ENCODE results near the gene CPLANE1.
A peak's percentile ranks its signal among the peaks of the same experiment; 100 is the strongest.

The CPLANE1 gene

GRCh38 chr5:37214550-37214949, 34.6 kb downstream of the CPLANE1 start:
- TF ChIP-seq MAX (IDR thresholded peaks at IDR 0.05; ENCODE audit: low read depth, low read length) (no peak), MYC (IDR thresholded peaks at IDR 0.05; ENCODE audit: low read depth, low read length) (no peak), POLR2A (IDR thresholded peaks at IDR 0.05; ENCODE audit: extremely low read depth, insufficient read length) (no peak)
- TF ChIP-seq, protein P1, sequence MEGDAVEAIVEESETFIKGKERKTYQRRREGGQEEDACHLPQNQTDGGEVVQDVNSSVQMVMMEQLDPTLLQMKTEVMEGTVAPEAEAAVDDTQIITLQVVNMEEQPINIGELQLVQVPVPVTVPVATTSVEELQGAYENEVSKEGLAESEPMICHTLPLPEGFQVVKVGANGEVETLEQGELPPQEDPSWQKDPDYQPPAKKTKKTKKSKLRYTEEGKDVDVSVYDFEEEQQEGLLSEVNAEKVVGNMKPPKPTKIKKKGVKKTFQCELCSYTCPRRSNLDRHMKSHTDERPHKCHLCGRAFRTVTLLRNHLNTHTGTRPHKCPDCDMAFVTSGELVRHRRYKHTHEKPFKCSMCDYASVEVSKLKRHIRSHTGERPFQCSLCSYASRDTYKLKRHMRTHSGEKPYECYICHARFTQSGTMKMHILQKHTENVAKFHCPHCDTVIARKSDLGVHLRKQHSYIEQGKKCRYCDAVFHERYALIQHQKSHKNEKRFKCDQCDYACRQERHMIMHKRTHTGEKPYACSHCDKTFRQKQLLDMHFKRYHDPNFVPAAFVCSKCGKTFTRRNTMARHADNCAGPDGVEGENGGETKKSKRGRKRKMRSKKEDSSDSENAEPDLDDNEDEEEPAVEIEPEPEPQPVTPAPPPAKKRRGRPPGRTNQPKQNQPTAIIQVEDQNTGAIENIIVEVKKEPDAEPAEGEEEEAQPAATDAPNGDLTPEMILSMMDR (IDR thresholded peaks at IDR 0.05; ENCODE audit: low read depth, low read length) = no peak
- DNase-seq (ENCODE audit: low read depth) = peak; percentile 25
- no peak overlapping the region for H3K4me3 ChIP-seq (ENCODE audit: low read depth, low read length)

GRCh38 chr5:37212096-37212495, 37.1 kb downstream of the CPLANE1 start:
- no peak for DNase-seq (ENCODE audit: low read depth)
- TF ChIP-seq, protein P1 (IDR thresholded peaks at IDR 0.05; ENCODE audit: low read depth, low read length) = peak; percentile 3
- no peak for TF ChIP-seq MYC (IDR thresholded peaks at IDR 0.05; ENCODE audit: low read depth, low read length)
- H3K4me3 ChIP-seq (ENCODE audit: low read depth, low read length) = no peak overlapping the region

GRCh38 chr5:37211661-37212060, 37.5 kb downstream of the CPLANE1 start:
- no peak for DNase-seq (ENCODE audit: low read depth)
- no peak overlapping the region for H3K4me3 ChIP-seq (ENCODE audit: low read depth, low read length)
- TF ChIP-seq POLR2A (IDR thresholded peaks at IDR 0.05; ENCODE audit: extremely low read depth, insufficient read length) = no peak
- TF ChIP-seq, protein P1 (IDR thresholded peaks at IDR 0.05; ENCODE audit: low read depth, low read length) = no peak
- no peak for TF ChIP-seq MYC (IDR thresholded peaks at IDR 0.05; ENCODE audit: low read depth, low read length)
- TF ChIP-seq MAX (IDR thresholded peaks at IDR 0.05; ENCODE audit: low read depth, low read length) = no peak

- TF ChIP-seq MAX (IDR thresholded peaks at IDR 0.05; ENCODE audit: low read depth, low read length) (no peak), POLR2A (IDR thresholded peaks at IDR 0.05; ENCODE audit: extremely low read depth, insufficient read length) (no peak), MYC (IDR thresholded peaks at IDR 0.05; ENCODE audit: low read depth, low read length) (no peak)
- TF ChIP-seq, protein P1 (IDR thresholded peaks at IDR 0.05; ENCODE audit: low read depth, low read length) = no peak
- DNase-seq (ENCODE audit: low read depth) = no peak
Measured at GRCh38 chr5:37208883-37209797, 40.0 kb downstream of the CPLANE1 start.

GRCh38 chr5:37207802-37208201, 41.4 kb downstream of the CPLANE1 start:
- H3K4me3 ChIP-seq (ENCODE audit: low read depth, low read length) = no peak overlapping the region
- no peak for TF ChIP-seq MAX (IDR thresholded peaks at IDR 0.05; ENCODE audit: low read depth, low read length)
- TF ChIP-seq MYC (IDR thresholded peaks at IDR 0.05; ENCODE audit: low read depth, low read length) = no peak
- TF ChIP-seq, protein P1 (IDR thresholded peaks at IDR 0.05; ENCODE audit: low read depth, low read length) = no peak
- no peak for TF ChIP-seq POLR2A (IDR thresholded peaks at IDR 0.05; ENCODE audit: extremely low read depth, insufficient read length)
- no peak for DNase-seq (ENCODE audit: low read depth)

More at GRCh38 chr5:37208883-37209797, 40.0 kb downstream of the CPLANE1 start:
- no peak overlapping the region for H3K4me3 ChIP-seq (ENCODE audit: low read depth, low read length)
